ENCODE data around the gene MGST2. TPM values are rescaled to one million over a fixed set of nuclear protein-coding genes. Genes with fewer than 3 reads are reported as not detected.
"Not testable (repeated sequence)": the region's sequence is repeated elsewhere in the genome, so short reads cannot be mapped to it uniquely, and the experiment has no call there.

MGST2 gene
- total RNA-seq, 2 donors from 2014 or later: 188 to 215 TPM

- not testable (repeated sequence) for H3K27ac Mint-ChIP-seq; H3K4me3 ChIP-seq (ENCODE audit: low read length); H3K4me1 ChIP-seq (ENCODE audit: control insufficient read depth, insufficient read depth, low read length); H3K9me3 Mint-ChIP-seq; H3K27me3 Mint-ChIP-seq (ENCODE audit: insufficient read depth); H3K27me3 ChIP-seq (ENCODE audit: control insufficient read depth, insufficient read depth, low read length, poor library complexity, severe bottlenecking); DNase-seq; H3K27ac ChIP-seq (ENCODE audit: low read depth, low read length); H3K4me3 Mint-ChIP-seq; H3K9ac ChIP-seq (ENCODE audit: extremely low read depth, low read length, poor library complexity, severe bottlenecking)
- 97 to 98% methylated on average over 7 to 12 of the region's 25 CpGs for WGBS, 2 experiments (ENCODE audit: insufficient coverage in 1 of 2, insufficient read length in 1 of 2)
- Histone ChIP-seq H3K36me3 (ENCODE audit: control insufficient read depth, insufficient read depth, low read length) (peaks cover 88% of the 10 kb centered on the region), H3K9me3 (ENCODE audit: control insufficient read depth, low read length) (peaks cover 11% of the 10 kb centered on the region)
- peak; percentile 71 for TF ChIP-seq CTCF (conservative IDR thresholded peaks at IDR 0.05)
- H3K4me1 Mint-ChIP-seq: peaks cover 12% of the 10 kb centered on the region
- H3K36me3 Mint-ChIP-seq (ENCODE audit: low read depth): peaks cover 81% of the 10 kb centered on the region
These were observed 32.7 kb downstream of the MGST2 start for GRCh38 chr4:139698167-139698925.

GRCh38 chr4:139700568-139700967 lies 34.9 kb downstream of the MGST2 start:
- no peaks in the 10 kb centered on the region for H3K4me1 ChIP-seq (ENCODE audit: control insufficient read depth, insufficient read depth, low read length)
- peaks cover 83% of the 10 kb centered on the region for H3K36me3 Mint-ChIP-seq (ENCODE audit: low read depth)
- no peak for DNase-seq
- H3K4me3 ChIP-seq (ENCODE audit: low read length): no peak overlapping the region
- no peaks in the 10 kb centered on the region for H3K27me3 ChIP-seq (ENCODE audit: control insufficient read depth, insufficient read depth, low read length, poor library complexity, severe bottlenecking)
- peaks cover 12% of the 10 kb centered on the region for H3K4me1 Mint-ChIP-seq
- no peak overlapping the region for H3K27ac ChIP-seq (ENCODE audit: low read depth, low read length)
- TF ChIP-seq CTCF (conservative IDR thresholded peaks at IDR 0.05): no peak
- 78 to 90% methylated on average over 4 to 5 of the region's 5 CpGs for WGBS, 2 experiments (ENCODE audit: insufficient coverage in 1 of 2, insufficient read length in 1 of 2)
- no peaks in the 10 kb centered on the region for H3K27me3 Mint-ChIP-seq (ENCODE audit: insufficient read depth)
- H3K27ac Mint-ChIP-seq: no peak overlapping the region
- peaks cover 15% of the 10 kb centered on the region for H3K9me3 Mint-ChIP-seq
- H3K9ac ChIP-seq (ENCODE audit: extremely low read depth, low read length, poor library complexity, severe bottlenecking): no peak overlapping the region
- no peak overlapping the region for H3K4me3 Mint-ChIP-seq
- H3K9me3 ChIP-seq (ENCODE audit: control insufficient read depth, low read length): peaks cover 32% of the 10 kb centered on the region
- peaks cover 88% of the 10 kb centered on the region for H3K36me3 ChIP-seq (ENCODE audit: control insufficient read depth, insufficient read depth, low read length)

- no peak overlapping the region for H3K4me3 ChIP-seq (ENCODE audit: low read length)
These were observed 39.4 kb downstream of the MGST2 start for GRCh38 chr4:139704915-139705485.

More at GRCh38 chr4:139704915-139705485, 39.4 kb downstream of the MGST2 start:
- H3K4me1 ChIP-seq (ENCODE audit: control insufficient read depth, insufficient read depth, low read length): no peaks in the 10 kb centered on the region
- Mint-ChIP-seq H3K27me3 (ENCODE audit: insufficient read depth) (no peaks in the 10 kb centered on the region), H3K27ac (no peak overlapping the region), H3K4me3 (no peak overlapping the region), H3K36me3 (ENCODE audit: low read depth) (peaks cover 84% of the 10 kb centered on the region), H3K9me3 (peaks cover 34% of the 10 kb centered on the region), H3K4me1 (peaks cover 8% of the 10 kb centered on the region)
- no peak overlapping the region for H3K27ac ChIP-seq (ENCODE audit: low read depth, low read length)
- 96 to 98% methylated on average over 4 of the region's 4 CpGs for WGBS, 2 experiments (ENCODE audit: insufficient coverage in 1 of 2, insufficient read length in 1 of 2)
- peak; percentile 66 for TF ChIP-seq CTCF (conservative IDR thresholded peaks at IDR 0.05)
- H3K36me3 ChIP-seq (ENCODE audit: control insufficient read depth, insufficient read depth, low read length): peaks cover 75% of the 10 kb centered on the region
- peaks cover 45% of the 10 kb centered on the region for H3K9me3 ChIP-seq (ENCODE audit: control insufficient read depth, low read length)
- no peak for DNase-seq
- no peaks in the 10 kb centered on the region for H3K27me3 ChIP-seq (ENCODE audit: control insufficient read depth, insufficient read depth, low read length, poor library complexity, severe bottlenecking)
- H3K9ac ChIP-seq (ENCODE audit: extremely low read depth, low read length, poor library complexity, severe bottlenecking): no peak overlapping the region

Data from endodermal cell (in vitro differentiated cells).